GM12875 (cell line): ENCODE measurements around the gene NDE1.

Experiments used
- H3K4me3 ChIP-seq: one replicate; pipeline ENCODE4 v1.5.1; 2011; ENCODE audit warnings: low read depth, low read length, control low read depth
- CTCF ChIP-seq: IDR thresholded peaks from 2 replicates; pipeline ENCODE4 v1.5.1; 2011; ENCODE audit warnings: low read depth, mild to moderate bottlenecking, control low read depth, inconsistent platforms, low read length, moderate library complexity, borderline replicate concordance; ENCODE audit not compliant: insufficient read depth

The NDE1 gene

GRCh38 chr16:15613676-15614075 is 36.4 kb upstream of the NDE1 start:
- TF ChIP-seq CTCF, result no peak
- no peak overlapping the region for H3K4me3 ChIP-seq

- H3K4me3 ChIP-seq, result no peak overlapping the region
- TF ChIP-seq CTCF, result no peak
Observed at GRCh38 chr16:15616012-15616411, 34.0 kb upstream of the NDE1 start.

GRCh38 chr16:15616475-15617165 is 33.4 kb upstream of the NDE1 start:
- no peak overlapping the region for H3K4me3 ChIP-seq
- TF ChIP-seq CTCF, result no peak

GRCh38 chr16:15617901-15618300 is 32.1 kb upstream of the NDE1 start:
- TF ChIP-seq CTCF, result no peak
- no peak overlapping the region for H3K4me3 ChIP-seq

- TF ChIP-seq CTCF, result no peak
- no peak overlapping the region for H3K4me3 ChIP-seq
Observed at GRCh38 chr16:15618392-15618791, 31.7 kb upstream of the NDE1 start.

GRCh38 chr16:15620611-15621195 is 29.3 kb upstream of the NDE1 start:
- no peak for TF ChIP-seq CTCF

GRCh38 chr16:15621456-15621855 is 28.6 kb upstream of the NDE1 start:
- H3K4me3 ChIP-seq, result no peak overlapping the region

More at GRCh38 chr16:15620611-15621195, 29.3 kb upstream of the NDE1 start:
- H3K4me3 ChIP-seq, result no peak overlapping the region

More at GRCh38 chr16:15621456-15621855, 28.6 kb upstream of the NDE1 start:
- TF ChIP-seq CTCF, result no peak
